NCI-H526 (cell line): ENCODE results near the gene FBXO21.
"Not testable (repeated sequence)": the region's sequence is repeated elsewhere in the genome, so short reads cannot be mapped to it uniquely, and the experiment has no call there.

Experiments
- DNase-seq, 2 experiments: peaks; one replicate each; lab custom pipeline; 2025; lab: John Stamatoyannopoulos, UW

FBXO21 gene

DNA sequence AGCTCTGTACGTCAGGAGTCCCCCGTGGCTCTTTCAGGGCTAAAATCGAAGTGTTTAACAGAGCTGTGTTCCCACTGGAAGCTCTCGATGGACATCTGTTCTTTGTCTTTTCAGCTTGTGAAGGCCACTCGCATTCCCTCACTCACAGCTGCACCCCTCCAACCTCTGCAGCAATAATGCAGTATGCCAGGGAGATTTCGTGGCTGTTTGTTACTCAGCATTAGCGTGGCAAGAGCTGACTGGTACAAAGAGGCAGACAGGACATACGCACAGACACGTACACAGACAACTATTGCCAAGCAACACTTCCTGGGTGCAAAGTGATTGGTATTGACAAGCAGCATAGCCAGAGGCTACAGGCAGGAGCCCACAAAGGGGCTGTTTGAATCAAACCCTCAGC, 11.8 kb upstream of the FBXO21 start:
- DNase-seq, result no peak

- DNase-seq, result not testable (repeated sequence)
Observed at GRCh38 chr12:117199956-117200744, 9.9 kb upstream of the FBXO21 start.

DNA sequence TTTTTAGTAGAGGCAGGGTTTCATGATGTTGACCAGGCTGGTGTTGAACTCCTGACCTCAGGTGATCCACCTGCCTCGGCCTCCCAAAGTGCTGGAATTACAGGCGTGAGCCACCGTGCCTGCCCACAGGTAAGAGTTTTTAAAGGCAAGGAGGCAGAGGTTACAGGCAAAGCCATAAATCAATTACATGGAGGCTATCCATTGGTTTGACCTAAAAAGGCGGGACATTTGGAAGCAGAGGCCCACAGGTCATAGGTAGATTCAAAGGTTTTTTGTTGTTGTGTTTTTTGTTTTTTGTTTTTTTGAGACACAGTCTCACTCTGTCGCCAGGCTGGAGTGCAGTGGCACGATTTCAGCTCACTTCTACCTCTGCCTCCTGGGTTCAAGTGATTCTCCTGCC, 6.1 kb upstream of the FBXO21 start:
- DNase-seq, result not testable (repeated sequence)

- DNase-seq, result not testable (repeated sequence)
Observed at GRCh38 chr12:117195027-117195426, 4.8 kb upstream of the FBXO21 start.

DNA sequence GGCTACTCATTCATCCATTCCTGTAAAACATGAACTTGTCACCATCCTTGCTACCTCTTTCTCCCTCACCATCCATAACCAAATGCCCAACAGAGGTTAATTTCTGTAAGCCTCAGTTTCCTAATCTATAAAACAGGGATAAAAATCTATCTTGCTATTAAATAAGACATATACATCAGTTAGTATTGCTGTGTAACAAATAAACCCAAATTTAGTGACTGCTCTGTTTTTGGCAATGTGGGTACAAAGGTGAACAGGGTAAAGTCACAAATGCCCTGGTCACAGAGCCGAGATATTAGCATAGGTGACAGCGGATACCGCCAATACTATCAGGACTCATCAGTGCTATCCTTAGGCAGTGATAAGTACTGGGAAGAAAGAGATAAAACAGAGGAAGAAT, 3.6 kb upstream of the FBXO21 start:
- DNase-seq, result no peak

DNA sequence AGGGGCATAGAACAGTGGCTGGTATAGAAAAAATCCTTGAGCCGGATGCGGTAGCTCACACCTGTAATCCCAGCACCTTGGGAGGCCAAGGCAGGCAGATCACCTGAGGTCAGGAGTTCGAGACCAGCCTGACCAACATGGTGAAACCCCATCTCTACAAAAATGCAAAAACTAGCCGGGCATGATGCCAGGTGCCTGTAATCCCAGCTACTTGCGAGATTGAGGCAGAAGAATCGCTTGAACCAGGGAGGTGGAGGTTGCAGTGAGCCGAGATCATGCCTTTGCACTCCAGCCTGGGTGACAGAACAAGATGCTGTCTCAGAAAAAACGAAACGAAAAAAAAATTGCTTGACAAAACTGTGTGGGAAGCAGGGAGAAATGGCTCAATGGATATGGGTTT, 2.3 kb upstream of the FBXO21 start:
- not testable (repeated sequence) for DNase-seq

DNA sequence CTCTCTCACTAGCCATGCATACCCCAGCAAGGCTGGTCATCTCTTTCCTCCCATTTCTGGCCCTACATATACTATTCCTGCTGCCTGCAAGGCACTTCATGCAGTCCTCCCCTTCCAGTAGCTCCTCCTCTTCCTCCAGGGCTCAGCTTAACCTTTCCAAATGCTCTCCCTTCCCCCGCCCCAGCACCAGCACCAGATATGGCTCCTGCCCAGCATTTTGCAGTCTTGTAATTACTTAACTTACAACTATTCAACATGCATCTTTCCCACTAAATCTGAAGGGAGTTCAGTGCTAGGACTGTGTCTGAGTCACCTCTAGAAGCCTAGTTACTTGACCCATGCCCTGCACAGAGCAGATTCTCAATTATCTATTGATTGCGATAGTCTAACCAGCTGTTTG, 1.8 kb upstream of the FBXO21 start:
- DNase-seq, result peak in 1 of 2 experiments; percentile 7

GRCh38 chr12:117189725-117190209, 503 bp downstream of the FBXO21 start:
- peak in 1 of 2 experiments; percentile 57 for DNase-seq

DNA sequence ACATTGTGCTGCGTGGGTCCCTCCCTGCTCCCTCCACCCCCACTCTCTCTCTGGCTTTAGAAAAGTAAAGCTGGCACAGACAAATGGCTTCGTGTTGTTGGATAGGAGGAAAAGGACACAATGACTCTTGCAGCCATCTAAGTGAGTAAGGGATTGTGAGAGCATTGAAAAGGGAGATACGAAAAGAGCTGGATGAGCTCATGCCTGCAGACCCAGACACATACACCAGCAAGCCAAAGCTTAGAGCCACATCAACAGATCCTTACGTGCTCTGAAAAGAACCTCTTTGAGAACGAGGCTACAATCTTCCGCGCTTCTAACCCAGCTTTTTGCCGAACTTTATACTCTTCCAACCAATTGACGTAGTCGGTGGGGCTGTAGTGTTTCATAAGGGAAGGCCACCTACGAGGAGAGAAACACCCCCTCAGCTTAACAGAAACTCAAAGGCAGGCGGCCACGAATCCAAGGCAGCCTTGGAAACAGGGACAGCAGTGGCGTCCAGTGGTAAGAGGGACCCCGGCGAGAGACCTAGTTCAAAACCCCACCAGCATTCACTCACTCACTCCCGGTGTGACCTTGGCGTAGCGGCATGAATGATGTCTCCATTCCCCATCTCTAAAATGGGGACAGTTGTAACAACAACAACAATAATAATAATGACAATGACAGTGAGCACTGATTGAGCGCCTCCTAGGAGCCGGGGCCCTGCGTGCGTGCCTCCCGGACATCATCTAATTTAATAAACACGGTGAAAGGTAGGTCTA, 1.1 kb downstream of the FBXO21 start:
- no peak for DNase-seq

DNA sequence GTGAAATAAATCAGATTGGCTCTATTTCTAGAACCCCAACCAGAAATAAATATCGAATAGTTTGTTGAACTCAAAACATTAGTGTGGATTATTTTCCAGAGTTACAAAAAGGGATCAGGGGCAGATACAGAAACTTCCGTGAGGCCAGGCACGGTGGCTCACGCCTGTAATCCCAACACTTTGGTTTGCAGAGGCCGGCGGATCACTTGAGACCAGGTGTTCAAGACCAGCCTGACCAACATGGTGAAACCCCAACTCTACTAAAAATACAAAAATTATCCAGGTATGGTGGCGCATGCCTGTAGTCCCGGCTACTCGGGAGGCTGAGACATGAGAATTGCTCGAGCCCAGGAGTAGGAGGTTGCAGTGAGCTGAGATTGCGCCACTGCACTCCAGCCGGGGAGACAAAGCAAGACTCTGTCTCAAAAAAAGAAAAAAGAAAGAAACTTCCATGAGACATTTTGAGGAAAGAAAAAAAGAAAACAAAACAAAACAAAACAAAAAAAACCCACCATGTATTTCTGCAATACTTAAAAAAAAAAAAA, 2.1 kb downstream of the FBXO21 start:
- no peak for DNase-seq

- DNase-seq, result no peak
Observed at GRCh38 chr12:117187421-117187820, 2.8 kb downstream of the FBXO21 start.

GRCh38 chr12:117182866-117183265, 7.4 kb downstream of the FBXO21 start:
- no peak for DNase-seq

- not testable (repeated sequence) for DNase-seq
Observed at GRCh38 chr12:117181468-117181843, 8.8 kb downstream of the FBXO21 start.

- no peak for DNase-seq
Observed at GRCh38 chr12:117180758-117181467, 9.4 kb downstream of the FBXO21 start.

DNA sequence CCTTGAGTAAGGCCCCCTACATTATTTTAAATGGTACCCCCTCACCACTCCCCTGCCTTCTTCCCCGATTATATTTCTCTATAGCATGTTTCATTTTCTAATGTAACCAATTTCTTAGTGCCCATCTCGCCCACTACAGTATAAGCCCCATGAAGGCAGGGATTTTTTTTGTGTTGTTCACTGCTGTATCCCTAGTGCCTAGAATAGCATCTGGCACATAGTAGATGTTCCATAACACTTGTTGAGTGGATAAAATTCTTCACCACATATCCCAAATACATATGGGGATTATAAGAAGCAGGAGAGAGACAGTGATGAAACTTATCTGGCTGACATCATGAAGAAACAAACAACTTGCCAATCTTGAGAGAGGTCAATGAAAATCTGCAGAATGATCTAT, 11.5 kb downstream of the FBXO21 start:
- no peak for DNase-seq

GRCh38 chr12:117178301-117178700, 12.0 kb downstream of the FBXO21 start:
- no peak for DNase-seq

DNA sequence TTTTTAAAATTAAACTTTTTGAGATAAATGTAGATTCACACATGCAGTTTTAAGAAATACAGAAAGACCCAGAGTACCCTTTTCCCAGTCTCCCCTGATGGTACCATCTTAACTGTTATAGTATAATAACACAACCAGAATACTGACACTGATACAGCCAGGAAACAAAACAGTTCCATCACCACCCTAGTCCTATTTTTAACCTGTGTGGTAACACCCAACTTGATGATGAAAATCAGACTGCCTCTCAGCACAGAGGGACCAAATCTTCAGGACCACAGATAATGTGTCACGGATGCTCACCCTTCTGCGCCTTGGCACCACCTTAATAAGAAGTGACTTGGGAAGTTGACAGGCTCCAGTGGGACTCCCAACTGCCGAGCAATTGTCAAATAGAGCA, 18.1 kb downstream of the FBXO21 start:
- no peak for DNase-seq

GRCh38 chr12:117171499-117172162, 18.6 kb downstream of the FBXO21 start:
- DNase-seq, result no peak

DNA sequence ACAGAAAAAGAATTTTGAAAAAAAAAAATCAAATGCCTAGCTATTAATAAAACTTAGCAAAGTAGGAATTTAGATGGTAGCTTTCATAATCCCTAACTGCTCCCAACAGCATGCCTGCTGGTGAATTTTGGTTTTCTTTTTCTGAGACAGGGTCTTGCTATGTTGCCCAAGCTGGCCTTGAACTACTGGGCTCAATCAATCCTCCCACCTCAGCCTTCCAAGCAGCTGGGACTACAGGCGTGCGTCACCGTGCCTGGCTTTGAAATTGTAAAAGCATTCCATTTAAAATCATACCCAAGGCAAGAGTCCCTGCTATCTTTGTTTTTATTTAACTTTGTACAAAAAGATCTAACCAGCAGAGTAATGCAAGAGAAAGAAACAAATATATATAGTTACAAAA, 20.7 kb downstream of the FBXO21 start:
- no peak for DNase-seq

GRCh38 chr12:117168976-117169375, 21.3 kb downstream of the FBXO21 start:
- no peak for DNase-seq

DNA sequence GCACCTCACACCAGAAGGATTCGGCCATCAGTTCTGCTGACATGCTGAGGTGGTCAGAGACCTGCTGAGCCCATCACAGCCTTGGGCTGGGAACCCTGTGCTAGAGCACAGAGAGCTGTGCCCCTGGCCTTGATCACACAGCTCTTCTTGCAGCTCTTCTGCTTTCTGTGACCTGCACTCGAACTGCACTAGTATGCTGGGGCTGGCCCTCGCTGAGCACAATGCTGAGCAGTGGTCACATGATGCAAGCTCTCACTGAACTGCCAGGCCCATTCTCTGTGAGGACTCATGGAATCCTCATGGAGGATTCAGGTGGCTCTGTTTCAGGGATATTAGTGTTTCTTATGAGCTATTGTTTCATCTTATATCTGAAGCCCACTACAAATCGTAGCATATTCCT, 22.5 kb downstream of the FBXO21 start:
- DNase-seq, result no peak

- DNase-seq, result no peak
Observed at GRCh38 chr12:117166107-117166506, 24.2 kb downstream of the FBXO21 start.
